ENCODE data around the gene LEF1.

The LEF1 gene

DNA sequence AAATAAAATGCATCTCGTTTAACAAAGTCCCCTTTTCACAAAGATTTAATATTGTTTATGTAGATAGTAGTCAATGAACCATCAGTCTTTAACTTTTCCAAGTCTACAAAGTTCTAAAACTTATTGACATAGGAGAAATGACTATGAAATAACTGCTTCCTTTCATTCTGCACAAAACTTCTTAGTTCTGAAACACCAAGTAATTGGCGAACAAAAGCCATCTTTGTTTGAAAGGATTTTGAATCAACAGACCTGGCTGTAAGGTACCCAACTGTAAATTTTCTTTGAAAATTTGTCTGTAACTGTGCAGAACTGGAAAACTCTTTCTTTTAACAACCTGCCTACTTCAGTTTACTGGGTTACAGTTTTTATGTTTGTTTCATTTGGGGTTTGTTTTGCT is 25.9 kb downstream of the LEF1 start:
- TF ChIP-seq SPI1 (IDR thresholded peaks at IDR 0.05; ENCODE audit: low read depth, low read length) (no peak), POLR2A (IDR thresholded peaks at IDR 0.05; ENCODE audit: low read depth, low read length) (no peak), POLR2AphosphoS5 (IDR thresholded peaks at IDR 0.05; ENCODE audit: low read depth, low read length) (no peak), TAF1 (IDR thresholded peaks at IDR 0.05; ENCODE audit: low read depth, low read length) (no peak), POU2F2 (IDR thresholded peaks at IDR 0.05; ENCODE audit: low read depth, low read length) (no peak), PAX5 (IDR thresholded peaks at IDR 0.05; ENCODE audit: insufficient read depth, low read length, severe bottlenecking) (no peak)
- DNase-seq (ENCODE audit: insufficient read length, low spot score), result no peak
- FAIRE-seq, result no peak

DNA sequence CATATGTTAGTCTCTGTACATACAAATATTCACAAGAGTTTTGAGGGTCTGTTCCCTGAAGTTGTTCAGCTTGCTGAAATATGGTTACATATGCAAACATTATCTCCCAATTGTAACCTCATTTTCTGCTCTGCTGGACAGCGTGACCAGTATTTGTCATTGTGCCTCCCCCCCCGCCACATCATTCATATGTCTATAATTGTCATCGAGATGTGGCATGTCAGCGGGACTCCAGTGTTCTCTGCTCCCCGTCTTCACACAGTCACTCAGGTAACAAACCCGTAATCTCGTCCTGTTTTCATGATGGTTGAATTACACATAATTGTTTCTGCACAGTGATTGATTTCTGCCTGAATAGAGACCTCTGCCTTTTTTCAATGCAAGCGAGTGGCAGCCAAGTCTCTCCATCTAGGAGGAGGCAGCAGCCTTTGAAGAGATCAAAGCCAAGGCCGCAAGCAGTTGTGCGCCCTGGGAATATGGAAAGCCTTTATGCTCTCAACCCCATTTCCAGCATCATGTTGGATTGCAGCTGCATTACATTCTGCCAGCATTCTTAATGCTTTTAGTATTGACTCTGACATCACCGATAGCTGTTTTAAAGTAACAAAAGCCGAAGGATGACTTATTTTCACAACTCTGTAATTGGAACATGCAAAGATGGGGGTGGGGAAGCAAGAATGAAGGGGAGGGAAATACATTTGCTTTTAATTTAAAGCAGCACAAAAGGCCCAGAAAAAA is 27.4 kb downstream of the LEF1 start:
- DNase-seq (ENCODE audit: insufficient read length, low spot score) (no peak), FAIRE-seq (no peak)
- TF ChIP-seq POLR2A (IDR thresholded peaks at IDR 0.05; ENCODE audit: low read depth, low read length), result no peak
- peak; percentile 19 for TF ChIP-seq PAX5 (IDR thresholded peaks at IDR 0.05; ENCODE audit: insufficient read depth, low read length, severe bottlenecking)
- TF ChIP-seq TAF1 (IDR thresholded peaks at IDR 0.05; ENCODE audit: low read depth, low read length), result no peak
- no peak for TF ChIP-seq POLR2AphosphoS5 (IDR thresholded peaks at IDR 0.05; ENCODE audit: low read depth, low read length)
- no peak for TF ChIP-seq POU2F2 (IDR thresholded peaks at IDR 0.05; ENCODE audit: low read depth, low read length)
- no peak for TF ChIP-seq SPI1 (IDR thresholded peaks at IDR 0.05; ENCODE audit: low read depth, low read length)

DNA sequence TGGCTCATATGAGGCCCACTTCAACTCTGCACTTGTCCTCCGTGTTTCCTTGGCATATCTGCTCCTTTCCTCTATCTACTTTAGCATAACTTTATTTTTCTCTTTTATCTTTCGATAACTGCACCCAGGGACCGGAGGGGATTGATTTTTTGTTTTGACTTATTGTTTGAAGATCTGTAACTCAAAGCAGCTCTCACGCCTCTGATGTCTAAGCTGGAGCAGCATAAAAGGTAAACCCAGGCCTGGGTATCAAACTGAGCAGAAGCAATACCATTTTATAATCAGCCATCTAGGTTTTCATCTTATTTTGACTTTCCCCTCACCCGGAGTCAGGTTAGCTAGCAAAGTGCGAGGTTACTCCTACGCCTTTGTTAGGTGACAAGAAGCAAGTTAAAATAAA is 28.4 kb downstream of the LEF1 start:
- DNase-seq (ENCODE audit: insufficient read length, low spot score), result no peak

DNA sequence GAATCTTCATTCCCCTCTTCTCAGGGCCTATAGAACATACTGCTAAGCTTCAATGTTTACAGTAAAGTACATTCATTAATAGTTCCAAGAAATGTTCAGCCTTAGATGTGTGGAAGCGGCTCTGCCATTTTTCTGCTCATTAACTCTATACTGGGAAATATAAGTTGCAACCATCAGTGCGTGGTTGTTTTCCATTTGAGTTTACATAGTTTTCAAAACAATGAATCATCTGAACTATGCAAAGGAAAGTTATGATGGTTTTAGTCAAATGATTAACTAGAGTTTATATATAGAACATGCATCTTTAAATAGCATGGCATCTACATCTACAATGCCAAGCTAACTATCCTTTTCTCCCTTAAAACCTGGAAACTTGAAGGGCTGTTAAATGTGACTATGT is 29.6 kb downstream of the LEF1 start:
- DNase-seq (ENCODE audit: insufficient read length, low spot score), result no peak
- FAIRE-seq, result no peak
- TF ChIP-seq TAF1 (IDR thresholded peaks at IDR 0.05; ENCODE audit: low read depth, low read length) (no peak), POU2F2 (IDR thresholded peaks at IDR 0.05; ENCODE audit: low read depth, low read length) (no peak), POLR2A (IDR thresholded peaks at IDR 0.05; ENCODE audit: low read depth, low read length) (no peak), POLR2AphosphoS5 (IDR thresholded peaks at IDR 0.05; ENCODE audit: low read depth, low read length) (no peak), SPI1 (IDR thresholded peaks at IDR 0.05; ENCODE audit: low read depth, low read length) (no peak), PAX5 (IDR thresholded peaks at IDR 0.05; ENCODE audit: insufficient read depth, low read length, severe bottlenecking) (no peak)

More for the DNA sequence above, 28.4 kb downstream of the LEF1 start:
- no peak for TF ChIP-seq POU2F2 (IDR thresholded peaks at IDR 0.05; ENCODE audit: low read depth, low read length)
- no peak for TF ChIP-seq PAX5 (IDR thresholded peaks at IDR 0.05; ENCODE audit: insufficient read depth, low read length, severe bottlenecking)
- no peak for TF ChIP-seq TAF1 (IDR thresholded peaks at IDR 0.05; ENCODE audit: low read depth, low read length)
- no peak for TF ChIP-seq POLR2A (IDR thresholded peaks at IDR 0.05; ENCODE audit: low read depth, low read length)
- TF ChIP-seq SPI1 (IDR thresholded peaks at IDR 0.05; ENCODE audit: low read depth, low read length), result no peak
- TF ChIP-seq POLR2AphosphoS5 (IDR thresholded peaks at IDR 0.05; ENCODE audit: low read depth, low read length), result no peak
- FAIRE-seq, result no peak

DNA sequence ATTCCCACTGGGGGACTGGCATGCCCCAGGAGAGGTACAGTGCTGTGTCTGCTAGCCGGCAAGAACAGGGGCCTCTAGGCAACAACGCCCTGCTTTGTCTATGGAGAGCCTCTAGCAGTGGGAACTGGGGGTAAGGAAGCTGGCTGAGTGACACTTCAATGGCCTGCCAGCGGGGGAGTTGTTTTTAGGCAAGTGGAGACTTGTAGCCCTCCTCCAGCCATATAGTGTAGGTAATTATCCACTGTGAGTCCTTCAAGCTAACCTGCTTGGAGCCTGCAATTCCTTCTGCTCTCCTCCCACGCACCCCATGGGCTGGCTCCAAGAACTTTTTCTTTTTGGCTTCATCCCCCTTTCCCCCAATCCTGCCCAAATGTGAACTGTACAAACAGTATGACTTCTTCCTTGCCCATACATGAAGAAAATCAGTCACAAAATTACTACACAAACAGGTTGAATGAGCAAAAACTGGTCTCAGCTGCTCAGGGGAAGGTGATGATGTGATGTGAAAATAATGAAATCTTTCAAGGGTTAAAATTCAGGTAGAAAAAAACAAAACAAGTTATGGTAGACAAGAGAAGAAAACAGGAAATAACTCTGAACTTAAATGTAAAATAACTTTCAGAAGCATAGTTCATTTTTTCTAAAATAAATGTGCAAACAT is 33.1 kb downstream of the LEF1 start:
- FAIRE-seq (no peak), DNase-seq (ENCODE audit: insufficient read length, low spot score) (no peak)
- no peak for TF ChIP-seq POLR2AphosphoS5 (IDR thresholded peaks at IDR 0.05; ENCODE audit: low read depth, low read length)
- TF ChIP-seq POU2F2 (IDR thresholded peaks at IDR 0.05; ENCODE audit: low read depth, low read length), result no peak
- no peak for TF ChIP-seq PAX5 (IDR thresholded peaks at IDR 0.05; ENCODE audit: insufficient read depth, low read length, severe bottlenecking)
- TF ChIP-seq POLR2A (IDR thresholded peaks at IDR 0.05; ENCODE audit: low read depth, low read length), result no peak
- TF ChIP-seq SPI1 (IDR thresholded peaks at IDR 0.05; ENCODE audit: low read depth, low read length), result no peak
- TF ChIP-seq TAF1 (IDR thresholded peaks at IDR 0.05; ENCODE audit: low read depth, low read length), result no peak

DNA sequence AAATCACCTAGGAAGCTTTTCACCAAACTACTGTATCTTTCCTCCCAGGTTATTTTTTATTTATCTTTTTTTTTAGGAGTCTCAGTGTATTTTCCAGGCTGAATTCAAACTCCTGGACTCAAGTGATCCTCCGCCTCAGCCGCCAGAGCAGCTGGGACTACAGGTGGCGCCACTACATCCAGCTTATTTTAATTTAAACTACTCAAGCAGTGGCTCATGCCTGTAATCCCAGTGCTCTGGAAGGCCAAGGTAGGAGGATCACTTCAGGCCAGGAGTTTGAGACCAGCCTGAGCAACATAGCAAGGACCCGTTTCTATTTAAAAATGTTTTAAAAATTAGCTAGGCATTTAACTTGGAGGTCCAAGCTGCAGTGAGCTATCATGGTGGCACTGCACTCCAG is 37.8 kb downstream of the LEF1 start:
- TF ChIP-seq PAX5 (IDR thresholded peaks at IDR 0.05; ENCODE audit: insufficient read depth, low read length, severe bottlenecking) (no peak), TAF1 (IDR thresholded peaks at IDR 0.05; ENCODE audit: low read depth, low read length) (no peak), POLR2AphosphoS5 (IDR thresholded peaks at IDR 0.05; ENCODE audit: low read depth, low read length) (no peak), POU2F2 (IDR thresholded peaks at IDR 0.05; ENCODE audit: low read depth, low read length) (no peak)
- FAIRE-seq (no peak), DNase-seq (ENCODE audit: insufficient read length, low spot score) (no peak)

DNA sequence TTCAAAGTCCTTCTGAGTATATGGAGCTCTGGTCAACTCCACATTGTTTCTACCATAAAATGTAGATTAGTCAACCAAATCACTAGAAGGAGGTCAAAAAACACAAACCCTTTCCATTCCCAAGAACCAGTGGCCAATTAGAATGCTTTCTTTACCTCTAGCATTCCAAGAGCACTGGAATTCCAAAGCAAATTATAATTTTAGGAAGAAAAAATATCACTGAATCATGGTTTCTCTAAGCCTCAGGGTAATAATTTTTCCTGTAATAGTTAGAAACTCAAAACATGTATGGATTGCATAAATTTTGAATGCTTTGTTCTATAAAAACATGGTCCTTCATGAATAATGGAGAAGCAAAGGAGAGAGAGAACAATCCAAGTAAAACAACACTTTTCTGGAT is 39.5 kb downstream of the LEF1 start:
- FAIRE-seq (no peak), DNase-seq (ENCODE audit: insufficient read length, low spot score) (no peak)
- TF ChIP-seq TAF1 (IDR thresholded peaks at IDR 0.05; ENCODE audit: low read depth, low read length) (no peak), POLR2A (IDR thresholded peaks at IDR 0.05; ENCODE audit: low read depth, low read length) (no peak), SPI1 (IDR thresholded peaks at IDR 0.05; ENCODE audit: low read depth, low read length) (no peak), POU2F2 (IDR thresholded peaks at IDR 0.05; ENCODE audit: low read depth, low read length) (no peak), PAX5 (IDR thresholded peaks at IDR 0.05; ENCODE audit: insufficient read depth, low read length, severe bottlenecking) (no peak), POLR2AphosphoS5 (IDR thresholded peaks at IDR 0.05; ENCODE audit: low read depth, low read length) (no peak)

DNA sequence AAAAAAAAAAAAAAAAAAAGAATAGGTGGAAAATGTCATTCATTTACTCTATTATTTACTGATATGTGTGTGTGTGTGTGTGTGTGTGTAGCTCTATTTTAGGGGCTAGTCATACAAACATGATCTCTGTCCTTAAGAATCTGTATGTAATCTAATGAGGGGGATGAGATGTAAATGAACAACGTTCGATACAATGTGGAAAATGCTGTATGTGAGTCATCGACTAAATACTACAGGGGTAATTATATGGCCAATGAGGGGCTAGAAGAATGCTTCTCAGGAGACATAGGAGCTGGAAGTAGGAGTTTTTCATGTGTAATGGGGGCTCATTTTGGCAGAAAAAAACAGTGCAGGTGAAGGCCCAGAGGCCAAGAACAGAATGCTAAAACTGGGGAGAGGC is 41.9 kb downstream of the LEF1 start:
- no peak for FAIRE-seq
- TF ChIP-seq PAX5 (IDR thresholded peaks at IDR 0.05; ENCODE audit: insufficient read depth, low read length, severe bottlenecking) (no peak), POLR2AphosphoS5 (IDR thresholded peaks at IDR 0.05; ENCODE audit: low read depth, low read length) (no peak), SPI1 (IDR thresholded peaks at IDR 0.05; ENCODE audit: low read depth, low read length) (no peak), POLR2A (IDR thresholded peaks at IDR 0.05; ENCODE audit: low read depth, low read length) (no peak), TAF1 (IDR thresholded peaks at IDR 0.05; ENCODE audit: low read depth, low read length) (no peak), POU2F2 (IDR thresholded peaks at IDR 0.05; ENCODE audit: low read depth, low read length) (no peak)
- no peak for DNase-seq (ENCODE audit: insufficient read length, low spot score)

DNA sequence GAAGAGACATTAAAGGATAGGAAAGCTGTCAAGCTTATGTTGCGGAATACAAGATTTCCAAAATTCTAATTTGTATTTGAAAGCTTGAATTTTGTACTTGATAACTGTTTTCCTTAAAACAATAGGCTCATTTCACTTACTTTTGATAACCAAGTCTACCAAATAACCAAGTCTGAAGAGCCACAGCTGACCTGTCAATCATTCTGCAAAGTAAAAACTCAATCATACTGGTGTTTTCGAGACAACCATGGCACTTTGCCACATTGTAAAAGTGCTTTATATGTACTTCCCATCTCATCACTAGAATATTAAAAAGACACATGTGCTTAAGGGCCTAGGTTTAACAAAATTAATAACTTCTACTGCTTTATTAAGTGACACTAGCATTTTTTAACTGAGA is 47.9 kb downstream of the LEF1 start:
- no peak for FAIRE-seq
- TF ChIP-seq PAX5 (IDR thresholded peaks at IDR 0.05; ENCODE audit: insufficient read depth, low read length, severe bottlenecking) (no peak), POLR2AphosphoS5 (IDR thresholded peaks at IDR 0.05; ENCODE audit: low read depth, low read length) (no peak), SPI1 (IDR thresholded peaks at IDR 0.05; ENCODE audit: low read depth, low read length) (no peak), POLR2A (IDR thresholded peaks at IDR 0.05; ENCODE audit: low read depth, low read length) (no peak), POU2F2 (IDR thresholded peaks at IDR 0.05; ENCODE audit: low read depth, low read length) (no peak), TAF1 (IDR thresholded peaks at IDR 0.05; ENCODE audit: low read depth, low read length) (no peak)
- DNase-seq (ENCODE audit: insufficient read length, low spot score), result no peak
